GM23248 (cell line): ENCODE data around the gene PTPRU.

ENCODE experiments used
- EZH2 ChIP-seq: fragments of 200-600 bp; sonication (generic); IDR thresholded peaks from 2 replicates; pipeline ENCODE4 v1.6.1; 2018; ENCODE audit warnings: antibody characterized with exemption, mild to moderate bottlenecking; ENCODE audit not compliant: insufficient read depth, poor library complexity, severe bottlenecking
- EZH2phosphoT487 ChIP-seq: fragments of 200-600 bp; sonication (generic); IDR thresholded peaks from 2 replicates; pipeline ENCODE4 v1.6.1; 2018; ENCODE audit warnings: antibody characterized with exemption, moderate library complexity, mild to moderate bottlenecking, low read depth; ENCODE audit not compliant: insufficient read depth

- TF ChIP-seq EZH2, result no peak
- no peak for TF ChIP-seq EZH2phosphoT487
These were observed 46.8 kb downstream of the PTPRU start for GRCh38 chr1:29282924-29283803.
